ENCODE results near the gene LMNA. TPM values are rescaled to one million over a fixed set of nuclear protein-coding genes. Genes with fewer than 3 reads are reported as not detected.

LMNA gene
- total and polyA plus RNA-seq, 7 donors, result 108 to 241 (median 187) TPM

DNA sequence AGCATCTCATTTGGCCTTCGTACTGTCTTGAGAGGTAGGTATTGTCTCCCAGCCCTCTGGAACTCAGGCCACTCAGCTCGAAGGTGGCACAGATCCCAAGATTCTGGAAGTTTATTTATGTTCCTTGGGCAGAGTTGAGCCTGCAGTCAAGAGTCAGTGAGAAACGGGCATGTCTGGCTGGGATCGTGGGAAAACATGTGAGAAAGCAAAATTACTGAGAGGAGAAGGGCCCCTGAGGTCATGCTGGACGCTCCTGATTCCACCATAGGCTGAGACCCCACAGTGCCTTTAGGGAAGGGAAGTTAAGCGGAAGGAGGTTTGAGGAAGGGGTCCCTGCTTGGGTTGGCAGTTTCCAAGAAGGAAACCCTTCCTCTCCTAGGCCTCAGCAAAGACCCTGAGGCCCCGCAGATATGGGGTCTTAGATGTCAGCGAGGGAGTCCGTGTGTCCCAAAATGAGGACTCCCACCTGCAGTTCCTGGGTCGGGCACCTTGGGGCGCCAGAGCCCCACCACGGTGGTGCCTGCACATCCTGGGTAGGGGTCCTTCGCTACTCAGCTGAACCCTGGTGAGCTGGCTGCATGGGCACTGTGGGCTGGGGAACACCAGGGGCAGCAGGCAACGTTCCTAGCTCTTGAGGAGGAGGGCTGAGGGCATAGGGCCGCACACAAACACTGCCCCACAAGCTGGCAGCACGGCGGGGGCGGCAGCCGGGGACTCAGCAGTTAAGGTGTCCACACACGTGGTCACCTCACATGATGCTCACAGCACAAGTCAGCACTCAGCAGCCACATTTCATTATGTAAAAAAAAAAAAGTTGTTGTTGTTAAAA lies 26.6 kb downstream of the LMNA start:
- intact Hi-C loops (cut with DNase I), result no loop called here
- Histone ChIP-seq H3K27me3 (no peaks in the 10 kb centered on the region), H3K4me1 (peaks cover 0 to 56% (median 53%) of the 10 kb centered on the region in 4 donors), H3K36me3 (peaks cover 33 to 39% (median 37%) of the 10 kb centered on the region in 4 donors), H3K9me3 (no peaks in the 10 kb centered on the region), H3K27ac (peak overlapping the region; percentile 78 to 86 (median 80)), H3K4me3 (no peak overlapping the region)
- WGBS, 2 donors, result 64 to 65% methylated on average over 20 of the region's 20 CpGs
- TF ChIP-seq, protein P1, sequence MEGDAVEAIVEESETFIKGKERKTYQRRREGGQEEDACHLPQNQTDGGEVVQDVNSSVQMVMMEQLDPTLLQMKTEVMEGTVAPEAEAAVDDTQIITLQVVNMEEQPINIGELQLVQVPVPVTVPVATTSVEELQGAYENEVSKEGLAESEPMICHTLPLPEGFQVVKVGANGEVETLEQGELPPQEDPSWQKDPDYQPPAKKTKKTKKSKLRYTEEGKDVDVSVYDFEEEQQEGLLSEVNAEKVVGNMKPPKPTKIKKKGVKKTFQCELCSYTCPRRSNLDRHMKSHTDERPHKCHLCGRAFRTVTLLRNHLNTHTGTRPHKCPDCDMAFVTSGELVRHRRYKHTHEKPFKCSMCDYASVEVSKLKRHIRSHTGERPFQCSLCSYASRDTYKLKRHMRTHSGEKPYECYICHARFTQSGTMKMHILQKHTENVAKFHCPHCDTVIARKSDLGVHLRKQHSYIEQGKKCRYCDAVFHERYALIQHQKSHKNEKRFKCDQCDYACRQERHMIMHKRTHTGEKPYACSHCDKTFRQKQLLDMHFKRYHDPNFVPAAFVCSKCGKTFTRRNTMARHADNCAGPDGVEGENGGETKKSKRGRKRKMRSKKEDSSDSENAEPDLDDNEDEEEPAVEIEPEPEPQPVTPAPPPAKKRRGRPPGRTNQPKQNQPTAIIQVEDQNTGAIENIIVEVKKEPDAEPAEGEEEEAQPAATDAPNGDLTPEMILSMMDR (IDR thresholded peaks at IDR 0.05), result peak; percentile 31 to 55 (median 44)
- TF ChIP-seq EP300 (IDR thresholded peaks at IDR 0.05) (peak in 1 of 4 donors; percentile 23), POLR2A (IDR thresholded peaks at IDR 0.05) (no peak), POLR2AphosphoS5 (IDR thresholded peaks at IDR 0.05) (peak in 3 of 4 donors; percentile 21 to 46 (median 32))
- DNase-seq, result no peak

DNA sequence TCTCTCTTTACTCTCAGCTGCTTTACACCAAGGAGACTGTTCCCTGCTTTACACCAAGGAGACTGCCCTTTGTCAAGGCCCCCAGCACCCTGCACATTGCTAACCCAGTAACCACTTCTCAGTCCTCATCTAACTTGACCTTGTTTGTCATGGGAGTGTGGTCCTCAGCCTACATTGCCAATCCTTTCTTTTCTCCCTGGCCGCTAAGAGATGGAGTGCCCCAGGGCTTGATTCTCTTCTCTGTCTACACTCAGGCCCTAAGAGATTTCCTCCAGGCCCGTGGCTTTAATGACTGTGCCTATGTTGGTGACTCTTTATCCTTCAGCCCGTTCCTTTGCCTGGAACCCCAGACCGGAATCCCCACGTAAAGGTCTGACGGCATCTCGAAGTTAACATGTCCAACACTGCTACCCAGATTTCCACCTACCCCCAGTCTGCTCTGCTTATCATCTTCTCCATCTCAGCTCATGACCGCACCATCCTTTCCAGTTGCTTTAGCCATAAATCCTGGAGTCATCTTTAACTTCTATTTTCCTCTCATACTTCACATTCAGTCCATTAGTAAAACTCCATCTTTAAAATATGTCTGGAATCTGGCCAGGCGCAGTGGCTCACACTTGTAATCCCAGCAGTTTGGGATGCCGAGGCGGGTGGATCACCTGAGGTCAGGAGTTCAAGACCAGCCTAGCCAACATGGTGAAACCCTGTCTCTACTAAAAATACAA lies 29.4 kb downstream of the LMNA start:
- Histone ChIP-seq H3K27ac (peak overlapping the region; percentile 16 to 80 (median 48)), H3K4me3 (no peak overlapping the region), H3K36me3 (peaks cover 4 to 10% (median 8%) of the 10 kb centered on the region in 4 donors), H3K9me3 (no peaks in the 10 kb centered on the region), H3K27me3 (no peaks in the 10 kb centered on the region), H3K4me1 (peaks cover 0 to 62% (median 57%) of the 10 kb centered on the region in 4 donors)
- TF ChIP-seq, protein P1 (IDR thresholded peaks at IDR 0.05), result no peak
- TF ChIP-seq EP300 (IDR thresholded peaks at IDR 0.05), result peak in 1 of 4 donors; percentile 19
- peak in 3 of 4 donors; percentile 7 to 53 (median 28) for TF ChIP-seq POLR2AphosphoS5 (IDR thresholded peaks at IDR 0.05)
- DNase-seq, result no peak
- WGBS, 2 donors, result 68 to 74% methylated on average over 11 of the region's 11 CpGs
- intact Hi-C loops (cut with DNase I), result no loop called here

- H3K4me3 ChIP-seq, result no peak overlapping the region
- H3K9me3 ChIP-seq, result no peaks in the 10 kb centered on the region
- 52 to 79% methylated on average over 5 of the region's 5 CpGs for WGBS, 2 donors
- H3K36me3 ChIP-seq, result peaks cover 0 to 2% (median under 1%) of the 10 kb centered on the region in 4 donors
- TF ChIP-seq POLR2A (IDR thresholded peaks at IDR 0.05), result no peak
- no peak for TF ChIP-seq POLR2AphosphoS5 (IDR thresholded peaks at IDR 0.05)
- TF ChIP-seq EP300 (IDR thresholded peaks at IDR 0.05), result no peak
- TF ChIP-seq, protein P1 (IDR thresholded peaks at IDR 0.05), result no peak
- DNase-seq, result no peak
- H3K4me1 ChIP-seq, result peaks cover 0 to 54% (median 50%) of the 10 kb centered on the region in 4 donors
- peaks cover under 1 to 6% (median 3%) of the 10 kb centered on the region in 3 donors for H3K27me3 ChIP-seq
- intact Hi-C loops (cut with DNase I), result no loop called here
- H3K27ac ChIP-seq, result peak overlapping the region in 2 of 4 donors; percentile 34 to 80
Observed at GRCh38 chr1:156144742-156145141, 30.2 kb downstream of the LMNA start.

GRCh38 chr1:156145650-156146019 lies 31.1 kb downstream of the LMNA start:
- Histone ChIP-seq H3K36me3 (no peaks in the 10 kb centered on the region), H3K4me3 (no peak overlapping the region), H3K27me3 (peaks cover 5 to 15% (median 12%) of the 10 kb centered on the region in 3 donors), H3K4me1 (peaks cover 0 to 46% (median 42%) of the 10 kb centered on the region in 4 donors), H3K27ac (peak overlapping the region in 1 of 4 donors; percentile 38), H3K9me3 (no peaks in the 10 kb centered on the region)
- DNase-seq, result no peak
- WGBS, 2 donors, result 66 to 87% methylated on average over 2 of the region's 2 CpGs
- TF ChIP-seq POLR2A (IDR thresholded peaks at IDR 0.05) (no peak), POLR2AphosphoS5 (IDR thresholded peaks at IDR 0.05) (no peak), EP300 (IDR thresholded peaks at IDR 0.05) (no peak)
- TF ChIP-seq, protein P1 (IDR thresholded peaks at IDR 0.05), result no peak
- intact Hi-C loops (cut with DNase I), result loop anchor here (1.0 kb wide), 2 partner anchors 48 to 80 kb away; no protein-coding TSS in a partner anchor

All from sigmoid colon (tissue), 7 donors.